Panc1 (cell line): ENCODE measurements around the gene IFNA1. TPM values are rescaled to one million over a fixed set of nuclear protein-coding genes. Genes with fewer than 3 reads are reported as not detected.

ENCODE experiments used
- ATAC-seq: fragments of 200-7000 bp; cut with Tn5 transposase; 2 replicates; pipeline ENCODE4 v1.9.1; 2020; ENCODE audit warnings: mild to moderate bottlenecking, moderate library complexity
- BruUV-seq: library from RNA; stranded (reverse); fragments of 400-500 nt; replicated peaks from 2 replicates; lab custom pipeline; 2021; lab: Mats Ljungman, UMichigan
- CTCF ChIA-PET: fragments of 300-600 bp; sonication (Branson Sonifier 250); formaldehyde crosslinking; loops from one replicate; lab custom pipeline; 2022; ENCODE audit warnings: antibody characterized with exemption; lab: Charles Lee
- POLR2A ChIA-PET: fragments of 300-600 bp; sonication (Branson Sonifier 250); formaldehyde crosslinking; loops from one replicate; lab custom pipeline; 2022; ENCODE audit warnings: antibody characterized with exemption; lab: Charles Lee
- DNase-seq: peaks from one replicate; pipeline ENCODE4 v3.0.0-alpha.2; 2010; ENCODE audit warnings: low read depth, low spot score
- H3K27ac ChIP-seq: 2 replicates; pipeline ENCODE4 v1.5.1; 2011; ENCODE audit warnings: mild to moderate bottlenecking, low read length, inconsistent platforms
- H3K27me3 ChIP-seq: fragments of 200-500 bp; sonication (Bioruptor generic); 2 replicates; pipeline ENCODE4 v1.6.0; 2014; ENCODE audit warnings: low read length, inconsistent platforms; ENCODE audit not compliant: control insufficient read depth, insufficient read depth
- H3K36me3 ChIP-seq: fragments of 200-500 bp; sonication (Bioruptor generic); 2 replicates; pipeline ENCODE4 v1.5.1; 2014; ENCODE audit warnings: inconsistent platforms, mild to moderate bottlenecking, low read length, moderate library complexity; ENCODE audit not compliant: control insufficient read depth, insufficient read depth
- H3K4me1 ChIP-seq: 2 replicates; pipeline ENCODE4 v1.5.1; 2011; ENCODE audit warnings: inconsistent platforms, mild to moderate bottlenecking, low read length, moderate library complexity; ENCODE audit not compliant: control insufficient read depth, insufficient read depth
- H3K4me3 ChIP-seq, 2 experiments: 2 replicates each; pipeline ENCODE4 v1.5.1; 2011 to 2012; ENCODE audit warnings: low read depth in 2 of 2, low read length in 2 of 2, mild to moderate bottlenecking in 2 of 2, inconsistent platforms in 1 of 2, moderate library complexity in 1 of 2
- H3K9me3 ChIP-seq: fragments of 200-500 bp; sonication (Bioruptor generic); 2 replicates; pipeline ENCODE4 v1.5.1; 2014; ENCODE audit warnings: low read depth, mild to moderate bottlenecking, inconsistent platforms, low read length, moderate library complexity; ENCODE audit not compliant: control insufficient read depth, insufficient read depth
- CTCF ChIP-seq: fragments of 450-650 bp; IDR thresholded peaks from 2 replicates; pipeline ENCODE4 v1.5.1; 2017; ENCODE audit warnings: mild to moderate bottlenecking
- POLR2AphosphoS5 ChIP-seq: IDR thresholded peaks from 2 replicates; pipeline ENCODE4 v1.6.1; 2012; ENCODE audit warnings: mild to moderate bottlenecking, low read depth, low read length, moderate library complexity
- REST ChIP-seq, 2 experiments: IDR thresholded peaks; 2 replicates each; pipeline ENCODE4 v1.6.1; 2011 to 2012; ENCODE audit warnings: low read depth in 2 of 2, control low read depth in 1 of 2, low read length in 1 of 2, mild to moderate bottlenecking in 1 of 2, moderate library complexity in 1 of 2; ENCODE audit not compliant: insufficient read depth in 1 of 2
- SIN3A ChIP-seq: IDR thresholded peaks from 2 replicates; pipeline ENCODE4 v1.6.1; 2012; ENCODE audit warnings: low read depth, mild to moderate bottlenecking, low read length, moderate library complexity, borderline replicate concordance; ENCODE audit not compliant: insufficient read depth
- TCF7L2 ChIP-seq: IDR thresholded peaks from 2 replicates; pipeline ENCODE4 v1.6.1; 2011; ENCODE audit warnings: mild to moderate bottlenecking, low read depth, low read length, inconsistent platforms
- in situ Hi-C: cut with HindIII; loops from 2 replicates; pipeline ENCODE4 v1.10.0; 2016; ENCODE audit warnings: low sequenced_read_pairs, low pct_unique_long_range_greater_than_20kb
- intact Hi-C: fragments of 100-400 bp; cut with micrococcal nuclease; formaldehyde crosslinking; loops from one replicate; pipeline ENCODE4 v1.10.0; 2022; ENCODE audit not compliant: unreplicated experiment
- total RNA-seq: library from RNA; stranded (reverse); gene quantifications from one replicate; pipeline ENCODE4 v1.2.1, GENCODE V29; 2021; ENCODE audit not compliant: unreplicated experiment

IFNA1 gene
- total RNA-seq, 1 experiment from 2014 or later, result not detected

GRCh38 chr9:21428235-21428634 lies 12.0 kb upstream of the IFNA1 start:
- H3K36me3 ChIP-seq, result no peaks in the 10 kb centered on the region
- H3K27me3 ChIP-seq, result no peaks in the 10 kb centered on the region
- H3K4me1 ChIP-seq, result no peaks in the 10 kb centered on the region
- no peaks in the 10 kb centered on the region for H3K9me3 ChIP-seq
- POLR2A ChIA-PET, result no interaction called here
- CTCF ChIA-PET, result no interaction called here
- BruUV-seq, result no TSS peak
- H3K27ac ChIP-seq, result no peak overlapping the region
- H3K4me3 ChIP-seq, result no peak overlapping the region
- DNase-seq, result no peak
- in situ Hi-C loops, result no loop called here
- intact Hi-C loops, result no loop called here
- no peak for TF ChIP-seq SIN3A
- no peak for TF ChIP-seq TCF7L2
- TF ChIP-seq POLR2AphosphoS5, result no peak
- TF ChIP-seq CTCF, result no peak
- no peak for TF ChIP-seq REST (IDR thresholded peaks at IDR 0.05; ENCODE audit: insufficient read depth in 1 of 2, low read depth in 2 of 2, low read length in 1 of 2)
- no peak for ATAC-seq

- Histone ChIP-seq H3K4me1 (no peaks in the 10 kb centered on the region), H3K27me3 (no peaks in the 10 kb centered on the region), H3K27ac (no peak overlapping the region), H3K36me3 (no peaks in the 10 kb centered on the region), H3K9me3 (no peaks in the 10 kb centered on the region), H3K4me3 (no peak overlapping the region)
- intact Hi-C loops (no loop called here), in situ Hi-C loops (no loop called here)
- no peak for ATAC-seq
- TF ChIP-seq REST (IDR thresholded peaks at IDR 0.05; ENCODE audit: insufficient read depth in 1 of 2, low read depth in 2 of 2, low read length in 1 of 2) (no peak), SIN3A (no peak), TCF7L2 (no peak), POLR2AphosphoS5 (no peak), CTCF (no peak)
- POLR2A ChIA-PET, result no interaction called here
- CTCF ChIA-PET, result no interaction called here
- BruUV-seq, result no TSS peak
- no peak for DNase-seq
Measured at GRCh38 chr9:21429191-21429590, 11.0 kb upstream of the IFNA1 start.
